IPS-NIHi7 (cell line): ENCODE data around the gene ATG2B.

ENCODE experiments used
- DNase-seq: peaks from one replicate; pipeline ENCODE4 v3.0.0; 2012; ENCODE audit warnings: mixed read lengths; ENCODE audit errors: extremely low spot score

Gene ATG2B

GRCh38 chr14:96309133-96309895, 53.8 kb downstream of the ATG2B start:
- DNase-seq, result no peak

GRCh38 chr14:96307434-96307833, 55.7 kb downstream of the ATG2B start:
- DNase-seq, result no peak

GRCh38 chr14:96304956-96305355, 58.2 kb downstream of the ATG2B start:
- peak; percentile 69 for DNase-seq

- DNase-seq, result no peak
Measured at GRCh38 chr14:96303981-96304380, 59.2 kb downstream of the ATG2B start.

GRCh38 chr14:96299441-96299840, 63.7 kb downstream of the ATG2B start:
- DNase-seq, result no peak

GRCh38 chr14:96297997-96298515, 65.1 kb downstream of the ATG2B start:
- DNase-seq, result no peak

- DNase-seq, result no peak
Measured at GRCh38 chr14:96297000-96297399, 66.1 kb downstream of the ATG2B start.

GRCh38 chr14:96294246-96294645, 68.9 kb downstream of the ATG2B start:
- DNase-seq, result no peak

GRCh38 chr14:96287856-96288255, 75.3 kb downstream of the ATG2B start:
- no peak for DNase-seq

GRCh38 chr14:96286251-96286650, 76.9 kb downstream of the ATG2B start:
- DNase-seq, result no peak

GRCh38 chr14:96285667-96286066, 77.5 kb downstream of the ATG2B start:
- no peak for DNase-seq

- DNase-seq, result no peak
Measured at GRCh38 chr14:96284430-96284829, 78.7 kb downstream of the ATG2B start.

- DNase-seq, result no peak
Measured at GRCh38 chr14:96284008-96284407, 79.1 kb downstream of the ATG2B start.

- no peak for DNase-seq
Measured at GRCh38 chr14:96281486-96281885, 81.7 kb downstream of the ATG2B start.

GRCh38 chr14:96280104-96280503, 83.0 kb downstream of the ATG2B start:
- no peak for DNase-seq

GRCh38 chr14:96279564-96279963, 83.6 kb downstream of the ATG2B start:
- DNase-seq, result no peak

GRCh38 chr14:96277890-96278289, 85.3 kb downstream of the ATG2B start:
- DNase-seq, result no peak

GRCh38 chr14:96275177-96276112, 87.7 kb downstream of the ATG2B start:
- DNase-seq, result peak; percentile 86

GRCh38 chr14:96274543-96274942, 88.6 kb downstream of the ATG2B start:
- DNase-seq, result no peak

- DNase-seq, result no peak
Measured at GRCh38 chr14:96274122-96274521, 89.0 kb downstream of the ATG2B start.

GRCh38 chr14:96273629-96274028, 89.5 kb downstream of the ATG2B start:
- DNase-seq, result no peak

GRCh38 chr14:96272777-96273473, 90.2 kb downstream of the ATG2B start:
- DNase-seq, result no peak
